ENCODE measurements around the gene CRADD.
"Not testable (repeated sequence)": the region's sequence is repeated elsewhere in the genome, so short reads cannot be mapped to it uniquely, and the experiment has no call there.

The CRADD gene

DNA sequence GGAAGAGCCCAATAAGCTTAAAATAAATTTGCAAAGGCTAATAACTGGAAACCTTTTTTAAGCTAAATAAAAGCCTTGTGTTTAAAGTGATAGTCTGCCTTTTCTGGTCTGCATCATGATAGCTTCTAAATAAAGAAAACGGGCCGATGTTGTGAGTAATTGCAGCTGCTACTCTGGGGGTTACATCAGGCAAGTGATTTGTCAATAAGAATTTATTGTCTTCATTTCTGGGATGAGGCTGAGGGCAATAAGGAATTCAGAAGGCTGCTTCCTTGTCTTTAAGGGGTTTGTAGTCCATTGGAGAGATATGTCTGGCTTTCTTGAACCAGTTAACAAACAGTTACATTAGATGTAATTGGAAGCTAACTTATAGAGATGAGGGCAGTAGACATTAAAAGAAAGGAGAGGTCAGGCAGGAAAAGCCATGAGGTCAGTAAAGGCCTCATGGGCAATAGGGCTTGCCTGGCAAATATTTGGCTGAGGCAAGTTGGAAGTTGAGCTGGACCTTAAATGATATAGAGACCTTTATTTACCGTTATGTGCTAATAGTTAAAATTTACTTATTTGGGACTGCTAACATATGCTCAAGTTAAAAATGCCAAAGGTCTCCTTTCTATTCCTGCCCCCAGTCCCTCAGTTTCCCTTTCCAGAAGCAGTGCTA is 85.0 kb downstream of the CRADD start:
- no peak for FAIRE-seq

DNA sequence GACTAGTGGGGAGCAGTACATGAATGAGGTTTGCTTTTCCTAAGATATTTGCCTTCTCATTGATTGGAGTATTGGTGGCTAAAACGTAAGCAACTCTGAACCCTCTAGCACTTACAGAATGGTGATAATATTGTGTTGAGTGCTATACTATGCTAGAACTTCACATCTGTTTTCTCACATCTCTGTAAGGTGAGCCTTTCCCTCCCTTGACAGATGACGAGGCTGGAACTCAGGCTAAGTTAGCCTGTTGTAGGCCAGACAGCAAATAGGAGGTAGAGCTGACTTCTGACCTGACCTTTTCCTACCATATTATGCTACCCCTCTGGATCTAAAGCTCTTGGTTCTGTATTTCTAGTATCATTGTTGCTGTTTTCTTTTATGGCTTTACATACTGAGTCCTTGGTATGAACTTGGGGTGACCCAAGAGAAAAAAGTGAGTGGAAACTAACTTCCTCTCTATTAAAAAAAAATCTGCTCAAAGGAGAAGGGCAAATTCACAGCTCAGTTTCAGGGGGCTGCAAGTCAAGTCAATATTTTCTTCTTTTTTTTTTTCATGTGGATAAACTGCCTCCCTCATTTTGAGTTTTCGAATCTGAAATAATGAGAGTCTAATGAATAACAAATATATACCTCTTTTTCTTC is 85.9 kb downstream of the CRADD start:
- no peak for FAIRE-seq

DNA sequence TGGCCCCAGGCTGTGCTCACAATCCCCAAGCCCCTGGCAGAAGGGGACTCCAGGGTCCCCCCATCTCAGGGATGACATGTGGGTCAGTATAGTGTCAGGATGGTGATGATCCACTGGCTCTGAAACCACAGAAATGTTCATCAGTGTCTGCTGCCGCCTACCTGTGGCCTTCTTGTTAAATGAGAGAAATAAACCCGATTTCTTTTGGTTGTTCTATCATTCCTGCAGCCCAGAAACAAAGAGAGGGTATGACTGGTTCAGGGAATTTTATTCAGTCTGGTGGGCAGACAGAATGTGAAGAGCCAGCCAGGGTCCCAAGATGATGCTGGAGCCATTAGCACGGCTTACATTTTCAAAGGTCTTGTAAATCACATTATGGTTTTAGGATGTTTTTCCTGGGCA is 86.6 kb downstream of the CRADD start:
- FAIRE-seq: no peak

DNA sequence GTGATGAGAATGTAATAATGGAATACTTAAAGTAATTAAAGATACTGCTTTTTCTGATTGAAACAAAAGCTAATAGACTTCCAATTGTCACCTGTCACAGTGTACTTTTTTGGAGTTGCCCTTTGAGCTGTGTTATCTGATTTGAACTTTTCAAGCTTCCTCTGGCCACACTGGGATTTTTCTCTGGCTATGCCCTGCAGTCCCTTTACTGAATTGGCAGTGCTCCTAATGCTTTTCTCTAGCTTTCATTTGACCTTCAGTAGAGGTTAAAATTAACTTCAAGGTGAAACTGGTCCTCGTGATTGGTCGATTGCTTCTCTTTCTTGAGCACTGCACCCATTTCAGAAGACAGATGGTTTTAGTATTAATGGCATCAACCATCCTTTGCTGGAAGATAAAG is 89.2 kb downstream of the CRADD start:
- FAIRE-seq: no peak

DNA sequence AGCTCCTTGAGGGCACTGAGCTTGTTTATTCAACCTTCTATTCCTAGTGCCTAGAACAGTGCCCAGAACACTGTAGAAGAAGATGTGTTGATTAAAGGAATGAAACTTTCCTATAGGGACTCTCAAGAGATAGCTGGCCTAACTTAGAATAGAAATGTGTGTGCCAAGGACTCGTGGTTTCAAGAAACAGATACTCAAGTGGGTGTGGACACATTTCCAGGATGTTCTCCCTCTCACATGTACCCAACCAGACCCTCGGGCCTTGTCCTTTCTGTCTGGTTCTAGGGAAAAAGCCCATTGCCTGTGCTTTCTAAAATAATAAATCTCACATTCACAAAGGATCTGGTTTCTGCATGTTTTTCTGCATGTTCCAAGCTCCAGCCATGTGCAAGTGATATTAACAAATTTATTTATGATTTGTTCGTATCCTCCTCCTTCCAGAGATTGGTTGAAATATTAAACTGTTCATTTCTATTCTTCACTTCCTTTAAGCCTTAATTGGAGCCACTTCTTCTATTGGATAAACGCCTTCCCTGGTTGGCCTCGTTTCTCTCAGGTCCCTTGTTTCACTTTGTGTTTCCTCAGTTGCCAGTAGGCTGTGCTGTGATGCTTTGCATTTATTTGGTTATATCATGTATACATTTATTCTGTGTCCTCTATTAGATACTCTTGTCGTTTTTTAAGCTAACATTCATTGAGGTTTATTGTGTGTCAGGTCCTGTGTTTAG is 89.8 kb downstream of the CRADD start:
- FAIRE-seq: no peak

DNA sequence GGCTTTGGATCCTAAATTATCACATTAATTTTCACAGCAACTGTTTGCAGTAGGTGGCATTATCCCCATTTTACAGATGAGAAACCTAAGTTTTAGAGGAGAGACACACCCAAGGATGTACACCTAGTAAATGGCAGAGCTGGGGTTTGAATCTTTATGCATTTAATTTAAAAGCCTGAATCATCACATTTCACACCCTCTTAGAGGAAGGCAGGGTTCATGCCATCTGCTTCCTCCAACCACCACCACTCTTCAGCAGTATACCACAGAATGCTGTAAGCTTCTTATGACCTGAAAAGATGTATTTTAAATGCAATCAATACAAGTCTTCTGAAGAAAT is 90.3 kb downstream of the CRADD start:
- no peak for FAIRE-seq

DNA sequence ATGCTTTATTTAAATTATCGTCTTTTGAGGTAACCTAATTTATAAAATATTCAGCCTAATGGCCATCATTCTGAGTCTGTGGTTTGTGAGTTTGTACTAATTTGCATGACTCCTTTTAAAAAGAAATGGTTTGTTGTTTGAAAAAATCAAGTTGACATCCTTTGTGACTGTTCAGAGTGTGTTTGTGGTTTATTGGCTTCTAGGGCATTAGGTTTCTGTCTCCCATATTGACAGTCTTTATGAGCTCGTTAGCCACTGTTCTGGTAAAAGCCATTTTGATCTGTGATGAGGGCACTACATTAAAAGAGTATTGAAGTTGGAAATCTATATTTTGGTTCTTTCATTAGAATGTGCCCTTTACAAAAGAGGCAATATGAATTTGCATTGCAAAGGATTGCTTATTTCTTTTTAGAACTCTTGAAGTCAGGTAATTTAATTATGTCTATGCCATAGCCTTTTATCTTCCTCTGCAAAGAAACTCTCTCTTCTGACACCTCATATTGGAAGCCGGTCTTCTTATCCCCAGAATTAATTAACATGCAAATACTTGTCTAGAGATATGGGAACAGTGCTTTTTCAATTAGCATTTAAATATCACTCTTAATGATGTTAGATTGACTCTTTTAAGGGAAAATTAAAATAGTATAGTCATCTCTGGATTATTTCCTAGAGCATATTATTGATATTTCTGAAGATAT is 95.0 kb downstream of the CRADD start:
- no peak for FAIRE-seq

DNA sequence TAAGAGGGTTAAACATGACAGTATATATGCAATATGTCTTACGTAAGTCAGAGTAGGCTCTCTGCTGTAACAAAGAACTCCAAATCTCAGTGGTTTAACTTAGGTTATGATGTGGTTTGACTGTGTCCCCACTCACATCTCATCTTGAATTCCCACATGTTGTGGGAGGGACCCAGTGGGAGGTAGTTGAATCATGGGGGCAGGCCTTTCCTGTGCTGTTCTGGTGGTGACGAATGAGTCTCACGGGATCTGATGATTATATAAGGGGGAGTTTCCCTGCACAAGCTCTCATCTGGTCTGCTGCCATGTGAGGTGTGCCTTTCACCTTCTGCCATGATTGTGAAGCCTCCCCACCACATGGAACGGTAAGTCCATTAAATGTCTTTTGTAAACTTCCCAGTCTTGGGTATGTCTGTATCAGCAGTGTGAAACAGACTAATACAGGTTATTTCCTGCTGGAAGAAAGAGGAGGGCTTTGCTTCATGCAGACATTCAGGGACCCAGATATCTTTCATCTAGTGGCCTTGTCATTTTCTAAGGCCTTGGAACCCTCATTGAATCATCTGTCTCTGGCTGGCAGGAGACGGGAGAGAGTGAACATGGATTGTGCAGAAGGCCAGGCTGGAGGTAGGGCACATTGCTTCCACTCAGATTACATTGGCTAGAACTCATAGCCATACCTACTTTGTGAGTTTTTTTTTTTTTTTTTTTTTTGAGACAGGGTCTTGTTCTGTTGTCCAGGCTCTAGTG is 96.1 kb downstream of the CRADD start:
- no peak for FAIRE-seq

DNA sequence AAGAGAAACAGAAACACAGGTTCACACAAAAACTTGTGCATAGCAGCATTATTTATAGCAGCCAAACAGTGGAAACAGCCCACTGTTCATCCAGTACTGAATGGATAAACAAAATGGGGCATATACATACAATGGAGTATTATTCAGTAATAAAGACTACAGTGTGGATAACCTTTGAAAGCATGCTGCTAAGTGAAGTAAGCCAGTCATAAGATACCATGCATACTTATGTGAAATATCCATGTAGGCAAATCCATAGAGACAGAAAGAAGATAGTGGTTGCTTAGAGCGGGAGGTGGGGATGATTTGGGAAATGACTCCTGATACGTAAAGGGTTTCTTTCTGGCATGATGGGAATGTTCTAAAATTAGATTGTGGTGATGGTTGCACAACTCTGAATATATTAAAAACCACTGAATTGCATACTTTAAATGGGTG is 99.4 kb downstream of the CRADD start:
- FAIRE-seq: no peak

DNA sequence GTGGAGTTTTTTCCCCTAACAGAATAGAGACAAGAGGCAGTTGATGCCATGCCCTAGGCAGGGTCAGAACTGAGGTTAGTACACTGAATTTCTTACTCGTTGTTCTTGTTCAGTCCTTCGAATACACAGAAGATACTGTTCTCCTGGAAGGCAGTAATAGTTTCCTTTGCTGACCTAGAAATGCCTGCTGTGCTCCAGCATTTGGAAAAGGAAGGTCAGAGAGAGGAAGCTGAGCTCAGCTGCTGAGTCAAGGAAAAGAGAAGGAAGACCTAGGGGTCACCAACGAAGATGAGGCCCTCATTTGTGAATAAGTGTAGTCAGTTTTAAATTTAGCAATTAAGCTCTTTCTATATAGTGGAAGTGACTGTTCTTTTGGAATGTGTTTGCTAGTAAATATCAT is 100.1 kb downstream of the CRADD start:
- no peak for FAIRE-seq

DNA sequence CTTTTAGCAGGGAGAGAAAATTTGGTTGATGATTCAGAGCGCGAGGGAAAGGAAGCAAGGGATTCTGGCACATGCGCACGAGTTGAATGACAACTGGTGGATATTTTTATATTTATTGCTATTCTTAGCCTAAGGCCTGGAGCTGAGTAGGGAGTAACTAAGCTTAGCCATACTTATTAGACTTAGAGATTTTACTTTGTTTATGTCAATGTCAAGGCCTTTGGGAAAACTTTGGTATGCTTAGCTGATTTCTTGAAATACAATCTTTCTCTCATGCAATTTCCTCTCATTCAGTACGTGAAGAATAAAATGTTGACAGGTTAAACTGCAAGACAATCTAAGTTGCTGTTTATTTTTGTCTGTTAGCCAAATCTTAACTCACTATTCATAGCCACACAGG is 101.1 kb downstream of the CRADD start:
- no peak for FAIRE-seq

DNA sequence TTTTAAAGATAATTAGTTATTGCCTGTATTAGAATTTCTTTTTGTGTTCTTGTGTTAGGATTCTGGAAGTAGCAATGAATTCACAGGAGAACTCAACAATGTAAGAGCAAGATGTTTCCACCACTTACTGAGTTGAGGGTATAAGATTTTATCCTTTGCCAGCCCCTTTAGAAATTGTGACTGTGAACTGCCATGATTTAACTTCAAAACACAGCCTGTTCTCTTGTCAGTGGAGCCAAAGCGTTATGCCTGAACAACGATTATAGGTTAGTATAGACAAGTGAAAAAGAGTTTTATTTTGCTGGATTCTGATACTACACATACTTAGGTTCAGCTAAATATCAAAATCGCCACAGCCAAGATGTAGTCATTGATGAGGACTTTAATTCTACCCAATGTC is 101.6 kb downstream of the CRADD start:
- FAIRE-seq: no peak

DNA sequence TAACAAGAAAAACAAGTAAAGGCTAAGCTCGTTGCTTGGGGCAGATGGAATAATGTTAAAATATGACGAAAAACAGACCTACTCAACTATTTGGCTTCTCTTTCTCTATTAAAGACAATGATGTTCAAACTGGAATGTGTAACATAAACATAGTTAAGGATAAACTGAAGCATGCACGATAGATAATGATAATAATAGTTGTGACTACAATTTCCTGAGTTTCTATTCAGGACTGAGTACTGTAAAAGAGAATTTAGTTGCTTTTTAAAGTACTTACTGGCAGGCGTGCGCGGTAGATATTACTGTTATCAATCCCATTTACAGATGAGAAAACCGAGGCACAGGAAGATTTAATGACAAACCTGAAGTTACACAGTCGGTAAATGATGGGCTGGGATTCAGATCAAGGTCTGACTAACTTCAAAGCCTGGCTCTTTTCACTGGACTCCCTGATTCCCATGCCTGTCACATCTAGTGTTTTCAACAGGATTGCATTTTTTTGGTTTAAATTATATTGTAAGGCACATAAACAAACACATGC is 103.0 kb downstream of the CRADD start:
- no peak for FAIRE-seq

DNA sequence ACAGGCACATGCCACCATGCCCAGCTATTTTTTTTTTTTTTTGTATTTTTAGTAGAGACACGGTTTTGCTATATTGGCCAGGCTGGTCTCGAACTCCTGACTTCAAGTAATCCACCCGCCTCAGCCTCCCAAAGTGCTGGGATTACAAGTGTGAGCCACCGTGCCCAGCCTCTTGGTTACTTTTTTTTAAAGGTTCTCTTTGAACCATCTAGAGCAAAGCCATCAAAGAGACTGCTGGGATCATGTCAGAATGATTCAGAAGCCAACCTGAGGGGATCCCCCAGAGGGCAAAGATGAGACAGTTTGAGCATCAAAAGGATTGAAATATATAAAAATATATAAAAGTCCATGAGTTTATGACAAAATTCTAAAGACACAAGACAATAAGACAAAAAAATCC is 103.7 kb downstream of the CRADD start:
- not testable (repeated sequence) for FAIRE-seq

DNA sequence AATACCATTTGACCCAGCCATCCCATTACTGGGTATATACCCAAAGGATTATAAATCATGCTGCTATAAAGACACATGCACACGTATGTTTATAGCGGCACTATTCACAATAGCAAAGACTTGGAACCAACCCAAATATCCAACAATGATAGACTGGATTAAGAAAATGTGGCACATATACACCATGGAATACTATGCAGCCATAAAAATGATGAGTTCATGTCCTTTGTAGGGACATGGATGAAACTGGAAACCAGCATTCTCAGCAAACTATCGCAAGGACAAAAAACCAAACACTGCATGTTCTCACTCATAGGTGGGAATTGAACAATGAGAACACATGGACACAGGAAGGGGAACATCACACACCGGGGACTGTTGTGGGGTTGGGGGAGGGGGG is 104.8 kb downstream of the CRADD start:
- FAIRE-seq: not testable (repeated sequence)

DNA sequence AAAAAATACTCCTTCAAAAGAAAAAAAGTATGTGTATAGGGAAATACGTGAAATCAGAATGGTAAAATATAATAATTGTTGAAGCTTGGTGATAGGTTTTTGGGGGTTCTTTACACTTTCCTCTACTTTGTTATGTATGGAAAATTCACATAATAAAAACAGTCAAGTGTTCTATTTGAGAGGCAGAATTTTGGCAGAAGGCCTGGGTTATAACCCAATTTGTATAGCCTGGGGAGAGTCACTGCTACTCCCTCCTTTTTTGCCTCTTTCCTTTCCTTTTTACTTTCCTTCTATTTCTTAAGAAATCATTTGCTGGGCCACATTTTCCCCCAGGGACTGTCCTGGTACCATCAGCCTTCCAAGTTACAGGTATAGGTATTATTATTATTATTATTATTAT is 105.7 kb downstream of the CRADD start:
- no peak for FAIRE-seq

DNA sequence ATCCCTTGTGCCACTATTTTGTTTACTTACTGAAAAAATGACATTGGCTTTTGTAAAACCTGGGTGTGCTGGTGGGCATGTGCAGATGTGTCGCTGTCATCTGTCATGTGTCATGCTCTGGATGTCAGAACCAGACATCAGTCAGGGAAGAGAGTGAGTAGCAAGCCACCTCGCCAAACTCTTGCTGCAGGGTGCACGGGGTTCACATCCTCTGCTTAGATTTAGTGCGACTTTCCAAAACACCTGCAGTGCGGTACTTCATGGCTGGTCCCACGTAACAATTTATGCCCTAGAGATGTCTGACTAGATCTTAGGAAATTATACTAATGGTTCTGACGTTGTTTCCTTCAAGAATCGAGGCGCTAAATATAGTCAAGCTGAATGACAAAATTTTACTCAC is 106.7 kb downstream of the CRADD start:
- no peak for FAIRE-seq

DNA sequence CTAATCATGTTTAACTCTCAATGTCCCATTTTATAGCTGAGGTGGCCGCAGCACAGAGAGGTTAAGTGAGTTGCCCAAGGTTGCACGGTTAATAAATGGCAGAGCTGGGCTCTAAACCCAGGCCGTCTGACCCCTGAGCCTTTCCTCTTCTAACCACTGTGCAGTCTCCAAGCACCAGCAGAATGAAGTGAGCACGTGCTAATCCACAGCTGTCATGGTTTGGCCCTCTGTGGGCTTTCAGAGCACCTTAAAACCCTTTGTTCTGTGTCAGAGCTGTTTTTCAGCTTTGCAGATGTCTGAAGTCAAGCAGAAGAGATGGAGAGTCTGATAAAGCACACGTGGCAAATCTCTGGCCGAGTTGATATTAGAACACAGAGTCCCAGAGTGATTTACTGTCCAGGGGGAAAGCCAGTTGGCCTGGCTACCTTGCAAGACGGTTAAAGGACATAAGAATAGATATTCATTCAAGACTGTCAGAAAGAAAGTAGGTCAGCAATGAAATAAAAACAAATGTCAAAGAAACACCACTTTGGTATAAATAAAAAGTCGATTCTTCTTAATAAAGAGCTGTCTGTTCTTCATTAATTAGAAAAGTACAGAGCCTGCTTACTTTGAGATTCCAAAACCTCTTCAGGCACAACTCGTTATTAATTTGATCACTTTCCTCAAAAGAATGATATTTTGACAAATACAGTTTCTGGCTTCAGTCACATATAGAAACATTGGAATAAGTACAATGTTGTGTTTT is 107.3 kb downstream of the CRADD start:
- no peak for FAIRE-seq

DNA sequence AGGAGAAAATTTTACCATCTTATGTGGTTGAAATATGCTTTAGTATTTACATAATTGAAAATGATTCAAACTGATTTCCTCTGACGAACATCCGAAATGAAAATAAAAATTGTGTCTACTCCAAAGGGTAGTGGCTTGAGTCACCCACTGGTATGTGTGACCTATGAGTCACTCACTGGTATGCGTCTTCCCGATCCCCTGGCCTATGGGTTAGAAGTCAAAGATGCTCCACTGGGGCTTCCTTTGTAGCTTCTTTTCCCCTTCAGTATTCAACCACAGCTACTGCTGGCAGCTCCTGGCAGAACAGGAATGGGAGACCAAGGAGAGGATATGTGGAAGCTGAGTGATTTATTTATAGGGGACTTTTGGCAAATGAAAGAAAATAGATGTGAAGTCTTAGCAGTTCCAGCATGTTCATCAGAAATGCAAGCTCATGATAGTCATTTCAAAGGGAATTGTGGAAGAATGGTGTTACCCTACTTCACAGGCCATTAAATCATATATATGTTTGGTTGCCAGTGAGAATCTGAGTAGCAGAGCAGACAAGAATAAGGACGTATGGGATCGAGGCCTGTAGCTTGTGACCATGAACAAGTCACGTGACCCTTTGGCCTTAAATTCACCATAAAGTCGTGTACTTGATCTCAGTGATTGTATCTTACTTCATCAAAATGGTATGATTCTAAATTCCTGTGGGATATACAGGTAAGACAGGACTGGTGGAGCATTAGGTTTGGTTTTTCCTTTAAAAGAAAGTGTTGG is 108.3 kb downstream of the CRADD start:
- no peak for FAIRE-seq

DNA sequence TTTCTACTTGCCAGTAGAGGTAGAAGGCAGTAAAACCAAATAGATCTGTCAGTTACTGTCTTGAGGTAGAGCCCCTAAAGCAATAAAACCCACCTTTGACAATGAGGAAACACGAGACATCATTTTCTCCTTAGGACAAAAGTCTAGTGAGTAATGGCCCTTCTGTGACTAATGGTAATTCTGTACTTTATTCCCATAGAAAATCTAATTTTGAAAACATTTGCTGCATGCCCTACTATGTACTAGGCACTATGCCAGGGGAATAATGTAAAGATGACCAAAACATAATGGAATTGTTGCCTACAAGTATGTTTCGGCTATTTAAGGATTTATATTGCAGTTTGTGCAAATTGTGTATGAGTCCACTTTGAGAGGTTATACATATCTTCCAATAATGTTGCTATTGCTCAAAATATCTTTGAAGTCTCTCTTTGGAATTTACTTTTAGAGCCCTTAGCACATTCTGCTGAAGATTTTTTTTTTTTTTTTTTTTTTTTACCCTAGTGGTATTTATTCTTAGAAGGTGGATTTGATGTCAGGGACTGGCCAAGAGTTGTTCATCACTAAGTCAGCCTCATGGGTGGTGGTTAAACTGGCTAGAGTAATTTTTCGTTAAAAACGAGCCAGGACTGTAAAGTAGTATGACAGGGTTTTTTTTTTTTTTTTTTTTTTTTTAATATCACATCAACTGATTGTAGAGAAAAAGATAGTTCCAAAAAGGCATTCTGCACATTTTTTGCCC is 109.7 kb downstream of the CRADD start:
- no peak for FAIRE-seq

Measured in TTC549 (cell line).